Retinal pigment epithelial cell (primary cell): Measurements from ENCODE around the gene SEMA4G.

Experiments used
- DNase-seq: peaks from one replicate; pipeline ENCODE4 v3.0.0-alpha.2; 2010; ENCODE audit warnings: low read depth
- H3K4me3 ChIP-seq: 2 replicates; pipeline ENCODE4 v1.5.1; 2011; ENCODE audit warnings: mild to moderate bottlenecking, low read length, control low read depth, moderate library complexity
- TF ChIP-seq, protein P1 (sequence below): conservative IDR thresholded peaks from 2 replicates; pipeline ENCODE4 v1.5.1; 2011; ENCODE audit warnings: low read depth, low read length, control low read depth, inconsistent platforms

SEMA4G gene

DNA sequence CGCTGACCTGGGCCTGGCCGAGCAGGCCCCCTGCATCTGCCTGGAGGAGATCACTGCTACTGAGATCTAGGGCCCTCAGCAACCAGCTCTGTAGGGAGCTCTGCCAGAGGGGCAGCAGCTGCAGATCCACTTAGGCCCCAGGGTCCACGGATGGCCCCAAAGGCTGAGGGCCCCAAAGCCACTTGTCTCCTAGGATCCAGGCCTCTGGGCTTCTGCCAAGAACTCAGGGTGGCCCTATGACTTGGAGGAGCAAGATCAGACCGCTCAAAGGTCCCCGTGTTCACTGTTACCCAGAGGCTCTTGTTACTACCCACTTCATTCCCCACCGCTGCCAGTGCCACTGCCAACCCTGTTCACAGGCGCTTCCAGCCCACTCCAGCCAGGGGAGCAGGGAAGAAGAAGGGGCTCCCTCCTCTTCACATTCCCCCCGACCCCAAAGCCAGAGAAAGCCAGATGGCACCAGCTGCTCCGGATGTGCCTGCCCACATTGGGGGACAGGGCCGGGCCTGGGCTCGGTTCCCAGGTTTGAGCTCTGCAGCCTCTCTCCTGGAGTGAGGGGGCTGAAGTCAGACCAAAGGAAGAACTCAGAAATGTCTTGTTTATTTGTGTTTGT, 37.9 kb downstream of the SEMA4G start:
- H3K4me3 ChIP-seq, result no peak overlapping the region
- TF ChIP-seq, protein P1, sequence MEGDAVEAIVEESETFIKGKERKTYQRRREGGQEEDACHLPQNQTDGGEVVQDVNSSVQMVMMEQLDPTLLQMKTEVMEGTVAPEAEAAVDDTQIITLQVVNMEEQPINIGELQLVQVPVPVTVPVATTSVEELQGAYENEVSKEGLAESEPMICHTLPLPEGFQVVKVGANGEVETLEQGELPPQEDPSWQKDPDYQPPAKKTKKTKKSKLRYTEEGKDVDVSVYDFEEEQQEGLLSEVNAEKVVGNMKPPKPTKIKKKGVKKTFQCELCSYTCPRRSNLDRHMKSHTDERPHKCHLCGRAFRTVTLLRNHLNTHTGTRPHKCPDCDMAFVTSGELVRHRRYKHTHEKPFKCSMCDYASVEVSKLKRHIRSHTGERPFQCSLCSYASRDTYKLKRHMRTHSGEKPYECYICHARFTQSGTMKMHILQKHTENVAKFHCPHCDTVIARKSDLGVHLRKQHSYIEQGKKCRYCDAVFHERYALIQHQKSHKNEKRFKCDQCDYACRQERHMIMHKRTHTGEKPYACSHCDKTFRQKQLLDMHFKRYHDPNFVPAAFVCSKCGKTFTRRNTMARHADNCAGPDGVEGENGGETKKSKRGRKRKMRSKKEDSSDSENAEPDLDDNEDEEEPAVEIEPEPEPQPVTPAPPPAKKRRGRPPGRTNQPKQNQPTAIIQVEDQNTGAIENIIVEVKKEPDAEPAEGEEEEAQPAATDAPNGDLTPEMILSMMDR, result no peak
- DNase-seq, result no peak

DNA sequence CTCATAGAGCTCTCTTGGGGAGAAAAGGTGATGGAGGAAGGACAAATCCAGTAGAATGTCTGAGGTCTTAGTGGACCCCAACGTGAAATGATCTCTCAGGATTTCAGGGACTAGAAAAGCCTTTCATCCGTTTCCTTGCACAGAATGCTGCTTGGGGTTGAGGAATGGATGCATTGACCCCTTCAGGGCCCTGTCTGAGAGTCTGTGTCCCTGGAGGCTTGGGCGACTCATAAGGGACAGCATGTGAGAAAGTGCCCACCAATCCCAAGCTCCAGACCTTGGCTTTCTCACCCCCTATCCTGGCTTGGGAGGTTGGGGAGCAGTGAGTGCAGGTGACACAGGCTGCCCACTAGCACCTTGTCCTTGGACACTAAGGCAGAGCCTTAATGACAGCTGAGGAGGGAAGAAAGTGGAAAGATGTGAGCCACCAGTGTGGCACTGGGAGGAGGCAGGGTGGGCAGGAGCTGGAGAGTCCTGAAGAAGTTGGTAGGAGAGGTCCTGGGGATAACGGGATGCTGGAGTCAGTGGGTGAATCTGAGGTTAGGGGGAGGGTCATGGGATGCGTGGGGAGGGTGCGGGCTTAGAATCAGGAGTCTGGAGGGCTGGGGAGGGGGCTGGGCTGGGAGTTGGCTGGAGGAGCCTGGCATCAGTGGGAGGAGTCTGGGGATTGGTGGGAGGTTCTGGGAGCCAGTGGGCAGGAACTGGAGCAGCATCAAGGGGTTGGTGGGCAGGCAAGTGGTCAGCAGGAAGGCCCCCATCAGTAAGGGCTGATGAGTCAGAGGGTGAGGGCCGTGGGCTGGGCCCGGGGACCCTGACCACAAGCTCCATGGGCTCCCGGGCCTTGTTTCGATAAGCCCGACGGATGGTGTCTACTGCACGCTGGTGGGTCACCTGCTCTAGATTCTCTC, 38.9 kb downstream of the SEMA4G start:
- no peak overlapping the region for H3K4me3 ChIP-seq
- TF ChIP-seq, protein P1, result no peak
- no peak for DNase-seq

DNA sequence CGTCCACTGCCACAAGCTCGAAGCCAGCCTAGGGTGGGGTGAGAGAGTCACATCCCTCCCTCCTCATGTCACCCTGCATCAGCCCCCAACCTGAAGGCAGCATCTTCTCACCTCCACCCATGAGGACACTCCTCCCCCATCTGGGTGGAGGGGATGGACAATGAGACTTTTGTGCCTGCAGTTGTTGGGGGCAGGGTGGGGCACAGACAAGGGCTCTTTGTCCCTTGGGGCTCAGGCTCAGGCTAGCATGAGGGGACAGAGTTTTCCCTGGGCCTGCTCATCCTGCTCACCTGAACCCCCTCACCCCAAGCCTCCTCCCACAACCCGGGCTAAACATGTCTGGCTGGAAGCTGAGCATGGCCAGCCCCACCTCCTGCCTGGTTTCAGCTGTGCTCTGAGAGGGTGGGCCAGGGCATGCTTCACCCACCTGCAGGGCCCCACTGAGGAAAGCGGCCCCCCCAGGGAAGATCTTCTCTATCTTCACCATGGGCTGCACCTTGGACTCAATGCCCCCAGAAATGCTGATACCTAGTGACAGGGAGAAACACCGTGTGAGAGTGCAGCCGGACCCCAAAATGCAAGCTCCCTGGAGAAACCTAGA, 39.6 kb downstream of the SEMA4G start:
- H3K4me3 ChIP-seq, result no peak overlapping the region
- no peak for DNase-seq
- TF ChIP-seq, protein P1, result no peak

DNA sequence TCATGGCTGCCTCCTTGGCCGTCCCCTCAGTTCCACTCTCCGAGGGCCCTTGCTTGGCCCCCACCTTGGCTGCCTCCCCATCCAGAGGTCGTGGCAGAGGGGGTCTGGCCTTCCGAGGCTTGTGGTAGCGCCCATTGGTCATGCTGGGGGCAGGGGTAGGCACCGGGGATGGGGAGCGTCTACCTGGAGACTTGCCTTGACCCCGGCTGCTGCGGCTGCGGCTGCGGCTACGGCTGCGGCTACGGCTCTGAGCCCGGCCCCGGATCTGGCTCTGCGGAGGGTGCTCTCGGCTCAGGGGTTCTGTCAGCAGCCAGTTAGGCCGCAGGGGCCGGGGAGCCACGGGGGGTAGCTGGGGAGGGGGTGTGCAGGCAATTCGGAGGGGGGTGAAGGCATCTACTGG, 41.0 kb downstream of the SEMA4G start:
- H3K4me3 ChIP-seq, result no peak overlapping the region
- no peak for DNase-seq
- TF ChIP-seq, protein P1, result no peak

DNA sequence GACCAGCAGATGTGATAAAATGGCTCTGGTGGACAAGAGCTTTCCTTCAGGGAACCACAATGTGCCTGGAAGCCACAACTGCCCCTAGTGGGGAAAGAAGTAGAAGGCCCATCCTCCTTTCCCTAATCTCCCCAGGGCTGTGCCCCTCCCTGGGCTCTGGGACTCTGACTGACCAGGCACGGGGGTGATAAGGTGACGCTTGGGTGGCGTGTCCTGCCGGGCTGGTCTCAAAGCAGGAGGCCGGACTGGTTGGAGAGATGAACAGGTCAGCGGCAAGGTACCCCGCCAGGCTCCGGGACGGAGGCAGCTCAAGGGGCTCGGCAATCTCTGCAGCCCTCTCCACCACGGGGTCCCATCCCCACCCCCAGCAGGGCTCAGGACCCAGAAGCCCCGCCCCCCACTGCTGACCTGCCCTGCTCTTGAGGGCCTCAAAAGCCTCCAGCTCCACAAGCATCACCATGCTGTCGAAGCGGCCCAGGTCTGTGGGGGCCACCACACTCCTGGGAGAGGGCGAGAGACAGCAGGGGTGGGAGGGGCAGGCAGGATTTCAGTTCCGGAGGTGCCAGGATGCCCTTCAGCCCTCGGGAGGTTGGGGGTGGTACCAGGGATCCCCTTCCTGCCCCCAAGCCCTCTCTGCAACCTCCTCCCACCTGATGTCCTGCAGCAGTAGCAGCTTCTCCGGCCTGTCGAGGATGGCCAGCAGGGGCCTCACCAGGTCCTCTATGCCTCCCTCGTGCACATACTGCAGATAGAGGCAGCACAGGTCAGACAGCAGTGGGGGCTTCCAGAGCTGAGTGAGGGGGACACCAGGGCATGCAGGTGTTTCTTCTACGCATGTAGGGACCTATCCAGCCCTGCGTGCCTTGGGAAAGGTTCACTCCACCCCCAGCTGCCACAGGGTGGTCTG, 42.5 kb downstream of the SEMA4G start:
- DNase-seq, result no peak
- H3K4me3 ChIP-seq, result no peak overlapping the region
- TF ChIP-seq, protein P1, result peak; percentile 75

DNA sequence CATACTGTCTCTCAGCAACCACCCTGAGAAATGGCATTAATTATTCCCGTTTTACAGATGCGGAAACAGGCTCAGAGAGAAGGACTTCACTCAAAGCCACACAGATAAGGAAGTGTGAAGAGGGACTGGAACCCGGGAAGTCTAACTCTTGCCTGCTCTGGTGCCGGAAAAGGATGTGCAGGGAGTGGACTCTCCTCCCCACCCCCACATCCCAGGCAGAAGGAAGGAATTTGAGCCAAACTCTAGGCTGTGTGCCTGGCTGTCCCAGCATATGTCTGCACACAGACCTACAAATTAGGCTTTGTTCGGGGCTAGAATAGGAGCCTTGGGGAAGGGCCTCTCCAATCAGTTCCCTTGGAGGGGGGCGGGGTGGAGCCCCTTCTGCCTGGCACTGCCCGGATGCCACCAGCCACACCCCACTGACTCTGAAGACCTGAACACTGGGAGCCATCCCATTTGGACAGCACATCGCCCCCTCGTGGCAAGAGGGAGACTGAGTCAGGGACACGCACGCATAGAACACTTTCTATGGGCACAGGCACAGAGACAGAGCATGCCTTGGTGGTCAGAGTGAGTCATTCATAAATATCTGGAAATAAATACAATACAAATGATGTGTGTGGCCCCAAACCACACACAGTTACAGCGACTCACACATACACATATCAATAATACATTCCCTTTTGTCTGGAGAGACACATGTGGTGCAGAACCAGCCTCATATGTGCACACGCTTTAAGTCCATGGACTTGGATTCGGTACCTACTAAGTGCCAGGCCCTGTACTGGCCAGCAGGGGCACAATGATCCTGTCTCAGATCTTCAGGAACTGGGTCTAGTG, 43.4 kb downstream of the SEMA4G start:
- no peak overlapping the region for H3K4me3 ChIP-seq
- DNase-seq, result no peak
- TF ChIP-seq, protein P1, result peak; percentile 71
